HG02623 (cell line): ENCODE data around the gene BID.
"Not testable (repeated sequence)": the region's sequence is repeated elsewhere in the genome, so short reads cannot be mapped to it uniquely, and the experiment has no call there.

Source experiments
- ATAC-seq: cut with Tn5 transposase; IDR thresholded peaks from one replicate; pipeline ENCODE4 v1.9.1; 2021; ENCODE audit warnings: moderate library complexity; ENCODE audit not compliant: unreplicated experiment

The BID gene

GRCh38 chr22:17705951-17706900 is 68.0 kb downstream of the BID start:
- peak; percentile 86 for ATAC-seq

GRCh38 chr22:17705546-17705945 is 68.7 kb downstream of the BID start:
- ATAC-seq = no peak

- no peak for ATAC-seq
Observed at GRCh38 chr22:17703811-17704210, 70.5 kb downstream of the BID start.

- no peak for ATAC-seq
Observed at GRCh38 chr22:17700778-17701177, 73.5 kb downstream of the BID start.

GRCh38 chr22:17699696-17700340 is 74.5 kb downstream of the BID start:
- no peak for ATAC-seq

- no peak for ATAC-seq
Observed at GRCh38 chr22:17698948-17699347, 75.3 kb downstream of the BID start.

- not testable (repeated sequence) for ATAC-seq
Observed at GRCh38 chr22:17698276-17698675, 76.0 kb downstream of the BID start.

GRCh38 chr22:17697196-17697595 is 77.1 kb downstream of the BID start:
- ATAC-seq = not testable (repeated sequence)

GRCh38 chr22:17695986-17696385 is 78.3 kb downstream of the BID start:
- ATAC-seq = no peak

- ATAC-seq = no peak
Observed at GRCh38 chr22:17694752-17695151, 79.5 kb downstream of the BID start.

- no peak for ATAC-seq
Observed at GRCh38 chr22:17694193-17694592, 80.1 kb downstream of the BID start.

GRCh38 chr22:17692841-17693240 is 81.4 kb downstream of the BID start:
- ATAC-seq = no peak

- no peak for ATAC-seq
Observed at GRCh38 chr22:17684245-17684644, 90.0 kb downstream of the BID start.
